ENCODE results near the gene POLE2. TPM values are rescaled to one million over a fixed set of nuclear protein-coding genes. Genes with fewer than 3 reads are reported as not detected.

POLE2 gene
- total RNA-seq, 2 experiments from 2014 or later = 43.1 to 44.4 TPM

- POLR2A ChIA-PET = interaction anchor here (0.6 to 1.2 kb wide), 3 partner anchors 11 to 144 kb away, joined by 3 to 7 read pairs (median 7); partner anchors contain the start of genes DNAAF2 and KLHDC2
- CTCF ChIA-PET = interaction anchor here (0.7 to 7.0 kb wide), 2 partner anchors 10 to 159 kb away, joined by 3 to 63 read pairs; partner anchors contain the start of gene DNAAF2
These were observed 64.6 kb downstream of the POLE2 start for GRCh38 chr14:49623387-49623786.

GRCh38 chr14:49622022-49622607, 65.9 kb downstream of the POLE2 start:
- ChIA-PET CTCF (interaction anchor here (1.6 to 7.0 kb wide), 2 partner anchors 11 to 146 kb away, joined by 4 to 63 read pairs; partner anchors contain the start of genes DNAAF2 and KLHDC2), POLR2A (interaction anchor here (1.0 to 3.0 kb wide), 3 partner anchors 12 to 149 kb away, joined by 3 to 41 read pairs (median 38); partner anchors contain the start of genes DNAAF2 and RPS29)

GRCh38 chr14:49621114-49621881, 66.7 kb downstream of the POLE2 start:
- CTCF ChIA-PET = interaction anchor here (0.8 to 7.0 kb wide), 7 partner anchors 9 to 243 kb away, joined by 3 to 63 read pairs (median 4); partner anchors contain the start of genes DNAAF2, KLHDC2, LRR1 and POLE2
- POLR2A ChIA-PET = interaction anchor here (0.6 to 3.0 kb wide), 13 partner anchors 9 to 610 kb away, joined by 3 to 41 read pairs (median 4); partner anchors contain the start of genes DNAAF2, KLHDC2, LRR1 and POLE2

- ChIA-PET POLR2A (interaction anchor here (0.6 to 3.0 kb wide), 17 partner anchors 9 to 611 kb away, joined by 3 to 41 read pairs (median 4); partner anchors contain the start of genes DNAAF2, KLHDC2, LRR1 and POLE2), CTCF (interaction anchor here (0.7 to 7.0 kb wide), 13 partner anchors 9 to 244 kb away, joined by 3 to 63 read pairs (median 4); partner anchors contain the start of genes DNAAF2, KLHDC2, LRR1 and POLE2)
These were observed 67.6 kb downstream of the POLE2 start, which contains the start of the genes MGAT2 and RPL36AL for GRCh38 chr14:49620182-49621113. Gene MGAT2, plus strand, starts transcription at chr14:49620799. Its CDS starts 470 bp downstream, at chr14:49621269. Gene RPL36AL, minus strand, starts transcription at chr14:49620626. Its CDS starts 1,522 bp downstream, at chr14:49619104.

- CTCF ChIA-PET = interaction anchor here (0.7 to 7.0 kb wide), 7 partner anchors 8 to 234 kb away, joined by 3 to 63 read pairs (median 4); partner anchors contain the start of genes DNAAF2 and LRR1
- POLR2A ChIA-PET = interaction anchor here (0.6 to 3.0 kb wide), 7 partner anchors 11 to 148 kb away, joined by 3 to 41 read pairs (median 10); partner anchors contain the start of genes DNAAF2, KLHDC2, LRR1 and RPS29
These were observed 68.3 kb downstream of the POLE2 start for GRCh38 chr14:49619730-49620129.

GRCh38 chr14:49619273-49619672, 68.7 kb downstream of the POLE2 start:
- CTCF ChIA-PET = interaction anchor here (0.9 to 7.0 kb wide), 2 partner anchors 14 to 148 kb away, joined by 3 to 63 read pairs; partner anchors contain the start of gene DNAAF2
- POLR2A ChIA-PET = interaction anchor here (2.9 kb wide), 1 partner anchor 15 kb away, joined by 38 read pairs; the partner anchor contains the start of gene DNAAF2

- POLR2A ChIA-PET = interaction anchor here (0.6 to 0.7 kb wide), 2 partner anchors 13 to 33 kb away, joined by 3 to 4 read pairs; no protein-coding TSS in a partner anchor
These were observed 70.0 kb downstream of the POLE2 start for GRCh38 chr14:49617852-49618519.

GRCh38 chr14:49615776-49616175, 72.2 kb downstream of the POLE2 start:
- CTCF ChIA-PET = no interaction called here
- POLR2A ChIA-PET = no interaction called here

More at GRCh38 chr14:49617852-49618519, 70.0 kb downstream of the POLE2 start:
- CTCF ChIA-PET = interaction anchor here (1.0 kb wide), 1 partner anchor 19 kb away, joined by 3 read pairs; the partner anchor contains the start of gene LRR1

- ChIA-PET POLR2A (no interaction called here), CTCF (no interaction called here)
These were observed 73.8 kb downstream of the POLE2 start for GRCh38 chr14:49614196-49614595.

GRCh38 chr14:49612671-49613070, 75.3 kb downstream of the POLE2 start:
- ChIA-PET POLR2A (no interaction called here), CTCF (interaction anchor here (0.7 kb wide), 1 partner anchor 13 kb away, joined by 5 read pairs; no protein-coding TSS in a partner anchor)

GRCh38 chr14:49612251-49612650, 75.8 kb downstream of the POLE2 start:
- CTCF ChIA-PET = no interaction called here
- POLR2A ChIA-PET = interaction anchor here (1.1 kb wide), 1 partner anchor 9 kb away, joined by 4 read pairs; the partner anchor contains the start of genes MGAT2 and RPL36AL

GRCh38 chr14:49607583-49607982, 80.4 kb downstream of the POLE2 start:
- POLR2A ChIA-PET = interaction anchor here (0.8 kb wide), 1 partner anchor 25 kb away, joined by 3 read pairs; no protein-coding TSS in a partner anchor
- CTCF ChIA-PET = no interaction called here

GRCh38 chr14:49598485-49599300, 89.3 kb downstream of the POLE2 start, which contains the start of gene LRR1:
Gene LRR1, plus strand, starts transcription at chr14:49598940. Its CDS starts 81 bp downstream, at chr14:49599021.
- ChIA-PET POLR2A (interaction anchor here (0.7 to 2.9 kb wide), 5 partner anchors 13 to 169 kb away, joined by 3 to 35 read pairs (median 3); partner anchors contain the start of genes KLHDC2, MGAT2, RPL36AL and RPS29), CTCF (interaction anchor here (0.6 to 1.9 kb wide), 7 partner anchors 12 to 169 kb away, joined by 3 to 13 read pairs (median 3); partner anchors contain the start of genes DNAAF2, MGAT2, RPL36AL and RPS29)

GRCh38 chr14:49598189-49598484, 89.9 kb downstream of the POLE2 start:
- ChIA-PET POLR2A (interaction anchor here (1.2 to 2.9 kb wide), 4 partner anchors 13 to 36 kb away, joined by 3 to 35 read pairs (median 17); partner anchors contain the start of genes MGAT2, RPL36AL and RPS29), CTCF (interaction anchor here (1.3 to 1.9 kb wide), 3 partner anchors 11 to 37 kb away, joined by 3 to 13 read pairs (median 7); partner anchors contain the start of genes DNAAF2 and RPS29)

- ChIA-PET POLR2A (interaction anchor here (0.7 to 1.2 kb wide), 2 partner anchors 8 to 13 kb away, joined by 3 to 4 read pairs; partner anchors contain the start of gene RPS29), CTCF (interaction anchor here (1.2 kb wide), 1 partner anchor 15 kb away, joined by 3 read pairs; no protein-coding TSS in a partner anchor)
These were observed 93.5 kb downstream of the POLE2 start for GRCh38 chr14:49594347-49595091.

Data from activated CD8-positive, alpha-beta memory T cell treated with anti-CD3 and anti-CD28 coated beads for 36 hours (primary cell).